ENCODE data around the gene ARHGAP33. TPM values are rescaled to one million over a fixed set of nuclear protein-coding genes. Genes with fewer than 3 reads are reported as not detected.
A peak's percentile ranks its signal among the peaks of the same experiment; 100 is the strongest.

ARHGAP33 gene
- total and polyA plus RNA-seq, 2 of the 8 experiments (the other 6 are each of a cell fraction or from before 2014, with no cell fraction given), result 6.5 to 25.2 TPM

DNA sequence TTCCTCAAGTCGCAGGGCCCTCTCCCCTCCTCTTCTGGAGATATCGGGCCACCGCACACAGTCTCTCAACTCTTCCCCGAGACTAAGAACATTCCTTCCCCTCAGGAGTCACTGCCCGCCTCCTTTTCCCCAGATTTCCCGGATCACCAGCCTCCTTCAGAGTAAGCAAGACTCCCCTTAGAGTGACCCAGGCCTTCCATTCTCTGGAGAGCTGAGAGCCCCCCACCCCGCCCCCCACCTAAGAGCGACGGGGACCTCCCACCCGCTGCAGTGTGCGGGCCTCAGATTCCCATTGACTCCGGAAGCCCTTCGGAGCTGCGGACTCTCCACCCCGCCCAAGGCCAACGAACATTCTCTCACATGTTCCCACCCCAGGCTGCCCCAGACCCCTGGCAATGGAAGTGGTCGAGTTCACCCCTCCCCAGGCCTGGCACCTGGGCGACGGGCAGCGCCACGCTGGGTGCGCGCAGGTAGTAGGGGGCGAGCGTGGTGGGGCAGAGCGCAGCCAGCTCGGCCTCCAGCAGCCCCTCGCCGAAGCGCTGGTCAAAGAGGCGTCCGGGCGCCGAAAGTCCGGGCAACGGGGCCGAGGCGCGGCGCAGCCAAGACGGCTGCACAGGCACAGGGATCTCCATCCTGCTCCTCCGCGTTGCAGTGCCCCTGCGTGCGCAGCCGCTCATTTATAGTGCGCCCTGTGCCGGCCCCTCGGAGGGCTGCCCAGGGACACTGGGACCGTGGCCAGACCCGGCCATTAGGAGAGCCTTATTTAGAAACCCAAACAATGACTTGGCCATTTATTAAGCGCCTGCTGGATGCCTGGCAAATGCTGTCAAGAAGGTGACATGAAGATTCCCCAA is 18.8 kb upstream of the ARHGAP33 start, which contains the start of gene HSPB6 (continued):
- peak; percentile 34 for TF ChIP-seq SUZ12 (IDR thresholded peaks at IDR 0.05; ENCODE audit: low read length)
- TF ChIP-seq TBP (IDR thresholded peaks at IDR 0.05; ENCODE audit: low read depth, low read length), result peak; percentile 67; the same call in 1 of the 2 replicates
- TF ChIP-seq SAP30 (IDR thresholded peaks at IDR 0.05; ENCODE audit: insufficient read depth, insufficient replicate concordance, low read length), result no peak
- peak; percentile 43 for TF ChIP-seq EZH2 (IDR thresholded peaks at IDR 0.05; ENCODE audit: low read depth, low read length, severe bottlenecking)
